ENCODE data around the gene PKNOX2. TPM values are rescaled to one million over a fixed set of nuclear protein-coding genes. Genes with fewer than 3 reads are reported as not detected.

PKNOX2 gene
- total RNA-seq, 1 experiment from 2014 or later, result not detected

GRCh38 chr11:125166764-125167291 lies 2.3 kb downstream of the PKNOX2 start:
- intact Hi-C loops (cut with micrococcal nuclease; ENCODE audit: unreplicated experiment), result loop anchor here (5.0 kb wide), 1 partner anchor 230 kb away; no protein-coding TSS in a partner anchor
- Mint-ChIP-seq H3K9me3 (ENCODE audit: low read depth, unreplicated experiment) (no peaks in the 10 kb centered on the region), H3K27me3 (ENCODE audit: unreplicated experiment) (peaks cover 97% of the 10 kb centered on the region), H3K36me3 (ENCODE audit: insufficient read depth, unreplicated experiment) (peaks cover 5% of the 10 kb centered on the region), H3K27ac (ENCODE audit: unreplicated experiment) (no peak overlapping the region), H3K4me1 (ENCODE audit: low read depth, unreplicated experiment) (no peaks in the 10 kb centered on the region), H3K4me3 (ENCODE audit: low read depth, unreplicated experiment) (no peak overlapping the region)
- TF ChIP-seq CTCF (IDR thresholded peaks at IDR 0.05; ENCODE audit: unreplicated experiment), result no peak
- no TSS peak for BruUV-seq (replicated peaks)
- DNase-seq, result no peak
- CTCF ChIA-PET, result no interaction called here

DNA sequence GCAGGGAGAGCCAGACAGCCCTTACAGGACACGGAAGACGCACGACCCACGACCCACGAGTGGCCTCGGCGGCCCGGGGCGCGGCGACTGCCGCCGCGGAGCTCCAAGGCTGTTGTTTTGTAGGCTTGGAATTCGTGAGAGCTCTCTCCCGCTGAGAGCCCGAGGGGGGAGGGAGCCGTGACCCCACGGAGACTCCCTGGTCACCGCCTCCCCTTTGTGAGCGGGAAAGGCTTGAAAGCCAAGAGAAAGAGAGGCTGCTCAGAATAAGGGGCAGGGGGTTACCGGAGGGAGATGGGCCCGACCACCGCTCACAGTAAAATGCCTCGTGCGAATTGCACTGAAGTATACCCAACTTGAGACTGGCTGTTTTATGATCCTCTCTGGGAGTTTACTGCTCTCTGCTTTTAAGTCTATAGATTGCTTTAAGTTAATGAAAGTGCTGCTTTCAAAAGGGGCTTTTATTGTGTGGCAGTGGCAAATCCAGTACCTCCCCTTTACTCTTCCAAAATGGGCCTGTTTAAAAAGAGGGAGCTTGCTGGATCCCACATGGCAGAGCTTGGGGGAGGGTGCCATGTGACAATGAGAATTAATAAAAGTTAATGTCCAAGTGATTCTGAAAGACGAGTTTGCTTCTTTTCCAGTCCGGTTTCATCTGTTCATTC lies 2.9 kb downstream of the PKNOX2 start:
- Mint-ChIP-seq H3K9me3 (ENCODE audit: low read depth, unreplicated experiment) (no peaks in the 10 kb centered on the region), H3K36me3 (ENCODE audit: insufficient read depth, unreplicated experiment) (peaks cover 5% of the 10 kb centered on the region), H3K4me3 (ENCODE audit: low read depth, unreplicated experiment) (no peak overlapping the region), H3K4me1 (ENCODE audit: low read depth, unreplicated experiment) (no peaks in the 10 kb centered on the region), H3K27ac (ENCODE audit: unreplicated experiment) (no peak overlapping the region), H3K27me3 (ENCODE audit: unreplicated experiment) (peaks cover 97% of the 10 kb centered on the region)
- BruUV-seq (replicated peaks), result no TSS peak
- intact Hi-C loops (cut with micrococcal nuclease; ENCODE audit: unreplicated experiment), result loop anchor here (5.0 kb wide), 1 partner anchor 230 kb away; no protein-coding TSS in a partner anchor
- CTCF ChIA-PET, result no interaction called here
- no peak for TF ChIP-seq CTCF (IDR thresholded peaks at IDR 0.05; ENCODE audit: unreplicated experiment)
- no peak for DNase-seq

- DNase-seq, result no peak
- Mint-ChIP-seq H3K4me3 (ENCODE audit: low read depth, unreplicated experiment) (no peak overlapping the region), H3K27me3 (ENCODE audit: unreplicated experiment) (peaks cover 97% of the 10 kb centered on the region), H3K9me3 (ENCODE audit: low read depth, unreplicated experiment) (no peaks in the 10 kb centered on the region), H3K36me3 (ENCODE audit: insufficient read depth, unreplicated experiment) (peaks cover 5% of the 10 kb centered on the region), H3K27ac (ENCODE audit: unreplicated experiment) (no peak overlapping the region), H3K4me1 (ENCODE audit: low read depth, unreplicated experiment) (no peaks in the 10 kb centered on the region)
- no peak for TF ChIP-seq CTCF (IDR thresholded peaks at IDR 0.05; ENCODE audit: unreplicated experiment)
- no TSS peak for BruUV-seq (replicated peaks)
- intact Hi-C loops (cut with micrococcal nuclease; ENCODE audit: unreplicated experiment), result loop anchor here (5.0 kb wide), 1 partner anchor 229 kb away; no protein-coding TSS in a partner anchor
- CTCF ChIA-PET, result no interaction called here
These were observed 3.6 kb downstream of the PKNOX2 start for GRCh38 chr11:125167954-125168835.

DNA sequence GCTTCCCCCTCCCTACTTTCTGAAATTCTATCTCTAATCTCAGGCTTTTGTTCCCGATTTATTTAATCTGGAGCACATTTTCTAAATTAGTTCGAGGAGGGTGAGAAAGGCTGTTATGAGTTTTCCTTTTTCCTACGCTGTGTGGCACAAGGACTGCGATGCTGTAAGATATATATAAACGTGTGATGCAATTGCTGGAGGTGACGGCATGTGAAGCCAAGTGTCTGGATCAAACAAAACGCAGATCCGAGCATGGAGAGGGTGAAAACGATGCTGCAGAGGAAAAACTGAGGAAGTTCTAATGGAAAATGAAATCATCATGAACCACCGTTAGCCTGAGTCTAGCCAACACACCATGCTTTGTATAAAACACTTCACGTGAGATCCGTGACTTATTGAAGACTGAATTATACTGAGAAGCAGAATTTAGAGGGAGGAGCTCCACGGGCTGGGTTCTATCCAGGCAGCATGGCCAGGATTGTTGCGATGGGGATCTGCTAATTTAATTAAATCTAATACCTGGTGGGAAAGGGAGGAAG lies 4.4 kb downstream of the PKNOX2 start:
- peaks cover 97% of the 10 kb centered on the region for H3K27me3 Mint-ChIP-seq (ENCODE audit: unreplicated experiment)
- H3K4me3 Mint-ChIP-seq (ENCODE audit: low read depth, unreplicated experiment), result no peak overlapping the region
- no peak for DNase-seq
- H3K9me3 Mint-ChIP-seq (ENCODE audit: low read depth, unreplicated experiment), result no peaks in the 10 kb centered on the region
- H3K4me1 Mint-ChIP-seq (ENCODE audit: low read depth, unreplicated experiment), result no peaks in the 10 kb centered on the region
- no TSS peak for BruUV-seq (replicated peaks)
- peaks cover 5% of the 10 kb centered on the region for H3K36me3 Mint-ChIP-seq (ENCODE audit: insufficient read depth, unreplicated experiment)
- CTCF ChIA-PET, result no interaction called here
- no peak for TF ChIP-seq CTCF (IDR thresholded peaks at IDR 0.05; ENCODE audit: unreplicated experiment)
- no peak overlapping the region for H3K27ac Mint-ChIP-seq (ENCODE audit: unreplicated experiment)
- intact Hi-C loops (cut with micrococcal nuclease; ENCODE audit: unreplicated experiment), result loop anchor here (5.0 kb wide), 1 partner anchor 228 kb away; no protein-coding TSS in a partner anchor
